GM13977 (cell line): ENCODE data around the gene MAPKAPK2.
A peak's percentile ranks its signal among the peaks of the same experiment; 100 is the strongest.

Source experiments
- DNase-seq: peaks from one replicate; pipeline ENCODE4 v3.0.0; 2012; ENCODE audit warnings: low spot score
- in situ Hi-C: fragments of 300-500 bp; cut with MboI; formaldehyde crosslinking; loops from one replicate; pipeline ENCODE4 v1.12.0; 2022; ENCODE audit warnings: low sequenced_read_pairs, low pct_unique_long_range_greater_than_20kb, mixed read lengths, inconsistent platforms; ENCODE audit not compliant: unreplicated experiment
- TF ChIP-seq, protein P1 (sequence below): IDR thresholded peaks from 2 replicates; pipeline ENCODE4 v1.5.1; 2012; ENCODE audit warnings: mild to moderate bottlenecking, control low read depth; ENCODE audit not compliant: insufficient read depth; ENCODE audit errors: extremely low read depth, missing control alignments

Gene MAPKAPK2

GRCh38 chr1:206672844-206673758 is 11.6 kb upstream of the MAPKAPK2 start:
- DNase-seq, result peak; percentile 45
- TF ChIP-seq, protein P1, sequence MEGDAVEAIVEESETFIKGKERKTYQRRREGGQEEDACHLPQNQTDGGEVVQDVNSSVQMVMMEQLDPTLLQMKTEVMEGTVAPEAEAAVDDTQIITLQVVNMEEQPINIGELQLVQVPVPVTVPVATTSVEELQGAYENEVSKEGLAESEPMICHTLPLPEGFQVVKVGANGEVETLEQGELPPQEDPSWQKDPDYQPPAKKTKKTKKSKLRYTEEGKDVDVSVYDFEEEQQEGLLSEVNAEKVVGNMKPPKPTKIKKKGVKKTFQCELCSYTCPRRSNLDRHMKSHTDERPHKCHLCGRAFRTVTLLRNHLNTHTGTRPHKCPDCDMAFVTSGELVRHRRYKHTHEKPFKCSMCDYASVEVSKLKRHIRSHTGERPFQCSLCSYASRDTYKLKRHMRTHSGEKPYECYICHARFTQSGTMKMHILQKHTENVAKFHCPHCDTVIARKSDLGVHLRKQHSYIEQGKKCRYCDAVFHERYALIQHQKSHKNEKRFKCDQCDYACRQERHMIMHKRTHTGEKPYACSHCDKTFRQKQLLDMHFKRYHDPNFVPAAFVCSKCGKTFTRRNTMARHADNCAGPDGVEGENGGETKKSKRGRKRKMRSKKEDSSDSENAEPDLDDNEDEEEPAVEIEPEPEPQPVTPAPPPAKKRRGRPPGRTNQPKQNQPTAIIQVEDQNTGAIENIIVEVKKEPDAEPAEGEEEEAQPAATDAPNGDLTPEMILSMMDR, result no peak
- in situ Hi-C loops, result no loop called here

DNA sequence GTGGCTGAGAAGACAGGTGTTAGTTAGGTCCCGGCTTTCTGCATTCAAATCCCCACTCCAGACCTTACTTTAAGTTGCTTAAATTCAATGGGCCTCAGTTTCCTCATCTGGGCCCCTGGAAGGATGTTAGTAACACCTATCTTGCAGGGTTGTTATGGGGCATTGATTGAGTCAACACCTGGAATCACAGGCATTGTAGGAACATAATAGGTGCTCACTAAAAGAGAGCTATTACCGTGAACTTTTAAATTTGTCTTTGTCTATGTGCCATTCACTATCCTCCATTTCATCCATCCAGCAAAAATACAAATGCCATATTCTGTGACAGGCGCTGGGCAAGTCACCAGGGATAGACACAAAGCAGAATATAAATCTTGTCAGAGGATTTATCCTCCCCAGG is 10.5 kb upstream of the MAPKAPK2 start:
- TF ChIP-seq, protein P1, result no peak
- no peak for DNase-seq
- in situ Hi-C loops, result no loop called here

DNA sequence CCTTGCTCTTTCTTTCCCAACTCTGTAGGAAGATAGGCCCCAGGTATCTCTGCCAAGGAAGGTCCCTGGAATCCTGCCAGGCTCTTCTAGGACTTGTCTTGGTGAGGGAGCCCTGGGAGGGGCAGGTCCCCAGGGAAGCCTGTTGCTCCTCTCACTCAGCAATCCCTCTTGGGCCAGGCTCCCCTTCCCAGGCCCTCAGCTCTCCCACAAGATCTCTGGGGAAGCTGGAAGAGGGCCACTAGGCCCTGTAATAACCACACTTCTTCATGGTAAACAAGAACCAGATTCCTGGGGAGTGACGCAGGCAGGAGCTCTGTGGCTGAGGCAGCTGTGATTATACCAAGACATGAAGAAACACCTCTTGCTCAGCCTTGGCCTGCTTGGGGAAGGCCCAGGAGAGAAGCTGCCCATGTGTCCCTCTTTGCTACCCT is 9.9 kb upstream of the MAPKAPK2 start:
- in situ Hi-C loops, result no loop called here
- DNase-seq, result no peak
- TF ChIP-seq, protein P1, result no peak

DNA sequence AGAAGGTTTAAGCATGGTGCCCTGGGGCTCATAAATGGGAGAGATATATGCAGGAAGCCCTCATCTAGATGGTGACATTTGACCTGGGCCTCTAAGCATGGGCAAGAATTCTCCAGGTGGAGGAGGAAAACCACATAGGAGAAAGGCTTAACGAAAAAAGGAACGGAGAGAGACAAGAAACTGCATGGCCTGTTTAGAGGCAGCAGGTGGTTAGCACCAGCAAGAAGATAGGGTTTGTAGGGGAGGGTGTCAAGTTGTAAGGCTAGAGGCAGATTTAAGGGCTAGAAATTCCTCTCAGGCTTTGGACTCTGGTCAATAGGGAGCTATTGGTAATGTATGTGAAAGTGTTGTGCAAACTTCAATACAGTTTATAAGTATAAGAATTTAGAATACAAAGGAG is 8.2 kb upstream of the MAPKAPK2 start:
- TF ChIP-seq, protein P1, result no peak
- in situ Hi-C loops, result no loop called here
- no peak for DNase-seq

GRCh38 chr1:206678490-206678889 is 6.2 kb upstream of the MAPKAPK2 start:
- in situ Hi-C loops, result no loop called here
- DNase-seq, result no peak
- TF ChIP-seq, protein P1, result no peak

GRCh38 chr1:206679738-206680211 is 4.9 kb upstream of the MAPKAPK2 start:
- peak; percentile 72 for DNase-seq
- in situ Hi-C loops, result no loop called here
- TF ChIP-seq, protein P1, result no peak
